GM18526 (cell line): ENCODE data around the gene GIT2.
A peak's percentile ranks its signal among the peaks of the same experiment; 100 is the strongest.

Source experiments
- POLR2A ChIP-seq: IDR thresholded peaks from 3 replicates; pipeline ENCODE4 v1.6.1; 2011; ENCODE audit not compliant: insufficient read length; ENCODE audit errors: extremely low read depth

Gene GIT2

GRCh38 chr12:109900752-109901580 is 95.2 kb downstream of the GIT2 start:
- TF ChIP-seq POLR2A = no peak

GRCh38 chr12:109899783-109900751 is 96.1 kb downstream of the GIT2 start, which contains the start of gene TCHP:
TSS of gene TCHP (plus strand) at chr12:109900274. CDS start at chr12:109903027, 2,753 bp downstream.
- TF ChIP-seq POLR2A = peak; percentile 61

GRCh38 chr12:109897029-109897428 is 99.1 kb downstream of the GIT2 start:
- TF ChIP-seq POLR2A = no peak

- TF ChIP-seq POLR2A = no peak
Measured at GRCh38 chr12:109896188-109896587, 100.0 kb downstream of the GIT2 start.

- no peak for TF ChIP-seq POLR2A
Measured at GRCh38 chr12:109894939-109895338, 101.2 kb downstream of the GIT2 start.

- TF ChIP-seq POLR2A = no peak
Measured at GRCh38 chr12:109893261-109893995, 102.7 kb downstream of the GIT2 start.

GRCh38 chr12:109892748-109893147 is 103.4 kb downstream of the GIT2 start:
- TF ChIP-seq POLR2A = no peak

DNA sequence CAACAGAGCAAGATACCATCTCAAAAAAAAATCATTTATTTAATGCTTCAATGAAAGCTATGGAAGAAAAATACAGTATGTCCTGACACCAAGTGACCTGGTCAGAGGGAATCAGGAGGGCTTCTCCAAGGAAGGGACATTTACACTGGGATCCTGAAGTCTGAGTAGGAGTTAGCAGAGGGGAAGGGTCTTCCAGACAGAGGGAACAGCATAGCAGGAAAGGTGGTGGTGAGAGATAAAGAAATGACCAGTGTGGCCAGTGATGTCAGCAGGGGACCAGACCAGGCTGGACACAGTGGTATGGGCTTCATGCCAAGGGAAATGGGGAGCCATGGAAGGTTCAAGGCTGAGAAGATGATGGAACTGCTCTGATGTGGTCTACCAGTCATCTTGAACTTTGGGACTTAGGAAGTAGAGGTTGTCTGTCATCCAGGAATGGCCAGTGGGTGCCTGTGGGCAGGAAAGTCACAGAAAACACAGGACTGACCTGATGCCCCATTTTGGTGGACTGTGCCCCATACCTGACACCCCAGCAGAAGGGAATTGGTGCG is 103.9 kb downstream of the GIT2 start:
- no peak for TF ChIP-seq POLR2A

- TF ChIP-seq POLR2A = no peak
Measured at GRCh38 chr12:109890620-109891170, 105.5 kb downstream of the GIT2 start.

DNA sequence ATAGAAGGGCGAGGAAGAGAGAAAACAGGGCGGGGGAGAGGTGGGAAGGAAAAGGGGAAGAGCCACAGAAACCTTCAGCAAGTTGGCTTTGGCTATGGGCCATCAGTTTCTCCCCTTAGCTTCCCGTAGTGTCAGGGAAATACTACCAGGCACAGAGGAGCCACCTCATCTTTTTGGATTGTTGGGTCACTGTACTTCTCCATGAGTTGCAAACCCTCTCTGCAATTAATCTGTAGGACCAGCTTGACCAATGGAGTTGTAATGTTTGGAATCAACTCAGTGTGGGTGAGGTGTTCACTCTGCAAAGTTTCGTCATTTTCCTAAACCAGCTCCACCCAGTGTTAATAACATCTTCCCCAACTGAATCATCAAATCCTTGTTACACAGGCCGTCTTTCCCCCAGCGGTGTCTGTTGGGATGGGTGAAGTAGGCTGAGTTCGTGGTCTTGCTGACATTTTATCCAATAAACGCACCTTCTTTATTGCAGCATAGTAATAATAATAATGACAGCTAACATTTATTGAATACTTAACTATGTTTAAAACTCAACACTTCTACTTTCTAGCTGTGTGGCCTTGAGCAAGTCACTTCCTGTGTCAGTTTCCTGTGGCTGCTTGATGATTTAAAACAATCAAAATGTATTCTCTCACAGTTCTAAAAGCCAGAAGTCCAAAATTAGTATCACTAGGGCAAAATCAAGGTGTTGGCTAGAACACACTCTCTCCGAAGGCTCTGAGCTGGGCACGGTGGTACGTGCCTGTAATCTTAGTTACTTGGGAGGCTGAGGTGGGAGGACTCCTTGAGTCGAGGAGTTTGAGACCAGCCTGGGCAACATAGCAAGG is 107.8 kb downstream of the GIT2 start:
- no peak for TF ChIP-seq POLR2A

GRCh38 chr12:109885616-109886015 is 110.6 kb downstream of the GIT2 start:
- no peak for TF ChIP-seq POLR2A

DNA sequence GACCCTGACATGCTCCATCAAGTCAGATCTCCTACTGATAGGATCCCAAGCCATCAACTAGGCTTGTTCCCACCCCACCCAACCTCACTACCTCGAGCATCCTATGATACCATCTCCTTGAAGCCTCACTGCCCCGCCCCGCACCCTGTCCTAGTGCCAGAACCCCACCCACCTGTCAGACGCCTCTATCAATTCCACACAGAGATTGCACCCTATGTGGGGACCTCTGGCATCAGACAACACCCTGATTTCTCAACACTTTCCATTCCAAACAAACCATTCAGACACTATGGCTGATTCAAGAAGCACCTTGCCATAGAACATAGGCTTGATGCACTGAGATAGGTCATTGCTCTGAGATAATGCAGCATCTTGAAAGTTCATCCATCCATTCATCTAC is 112.7 kb downstream of the GIT2 start:
- TF ChIP-seq POLR2A = no peak

- TF ChIP-seq POLR2A = no peak
Measured at GRCh38 chr12:109881752-109882151, 114.4 kb downstream of the GIT2 start.

DNA sequence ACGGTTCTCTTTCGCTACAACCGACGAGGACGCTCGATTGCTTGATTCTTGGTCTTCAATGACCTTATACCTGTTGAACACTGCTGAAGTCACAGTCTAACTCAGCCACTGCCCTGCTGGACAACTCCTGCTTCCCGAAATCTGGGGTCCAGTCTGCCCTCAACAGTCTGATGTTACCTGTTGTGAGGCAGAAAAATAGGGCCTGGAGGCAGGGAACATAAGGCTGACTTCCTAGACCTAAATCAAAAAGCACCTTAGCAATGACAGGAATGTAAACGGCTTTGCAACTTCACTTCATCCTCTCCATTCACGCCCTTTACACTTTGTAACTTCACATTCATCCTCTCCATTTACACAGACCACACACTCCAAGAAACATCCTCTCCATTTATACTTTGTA is 115.2 kb downstream of the GIT2 start:
- no peak for TF ChIP-seq POLR2A
